Amygdala (tissue), 56 donors: ENCODE results near the gene CD36.
"Not testable (repeated sequence)": the region's sequence is repeated elsewhere in the genome, so short reads cannot be mapped to it uniquely, and the experiment has no call there.

Experiments
- DNase-seq, 56 donors: peaks; one replicate each; lab custom pipeline; 2025; lab: John Stamatoyannopoulos, UW

The CD36 gene

GRCh38 chr7:80649011-80649410 is 10.6 kb downstream of the CD36 start:
- no peak for DNase-seq

GRCh38 chr7:80650030-80650429 is 11.6 kb downstream of the CD36 start:
- DNase-seq, result no peak

GRCh38 chr7:80651471-80651870 is 13.0 kb downstream of the CD36 start:
- DNase-seq, result no peak

GRCh38 chr7:80653244-80653643 is 14.8 kb downstream of the CD36 start:
- no peak for DNase-seq

GRCh38 chr7:80654887-80655340 is 16.5 kb downstream of the CD36 start:
- DNase-seq, result no peak

- no peak for DNase-seq
These were observed 17.6 kb downstream of the CD36 start for GRCh38 chr7:80656029-80656428.

- no peak for DNase-seq
These were observed 20.9 kb downstream of the CD36 start for GRCh38 chr7:80659120-80660055.

GRCh38 chr7:80660939-80661338 is 22.5 kb downstream of the CD36 start:
- no peak for DNase-seq

- DNase-seq, result no peak
These were observed 23.3 kb downstream of the CD36 start for GRCh38 chr7:80661729-80662128.

GRCh38 chr7:80662252-80662651 is 23.8 kb downstream of the CD36 start:
- no peak for DNase-seq

GRCh38 chr7:80665526-80665925 is 27.1 kb downstream of the CD36 start:
- DNase-seq, result no peak

GRCh38 chr7:80666376-80666775 is 27.9 kb downstream of the CD36 start:
- DNase-seq, result no peak

- not testable (repeated sequence) for DNase-seq
These were observed 30.9 kb downstream of the CD36 start for GRCh38 chr7:80669367-80669766.

GRCh38 chr7:80671744-80672143 is 33.3 kb downstream of the CD36 start:
- DNase-seq, result no peak

GRCh38 chr7:80675090-80675489 is 36.6 kb downstream of the CD36 start:
- no peak for DNase-seq

- DNase-seq, result no peak
These were observed 38.0 kb downstream of the CD36 start for GRCh38 chr7:80676404-80676803.

- DNase-seq, result no peak
These were observed 39.2 kb downstream of the CD36 start for GRCh38 chr7:80677629-80678028.

- no peak for DNase-seq
These were observed 40.3 kb downstream of the CD36 start for GRCh38 chr7:80678707-80679106.

GRCh38 chr7:80679921-80680907 is 41.8 kb downstream of the CD36 start:
- no peak for DNase-seq

GRCh38 chr7:80681272-80681885 is 42.9 kb downstream of the CD36 start:
- DNase-seq, result no peak

- no peak for DNase-seq
These were observed 44.3 kb downstream of the CD36 start for GRCh38 chr7:80682744-80683143.
